HL-60 (cell line): Measurements from ENCODE around the gene SGCA.

Experiments used
- CTCF ChIP-seq: IDR thresholded peaks from one replicate; pipeline ENCODE4 v1.5.1; 2011; ENCODE audit warnings: low read length, control low read depth, inconsistent platforms; ENCODE audit not compliant: insufficient read depth
- GABPA ChIP-seq: IDR thresholded peaks from 2 replicates; pipeline ENCODE4 v1.6.1; 2012; ENCODE audit warnings: low read depth
- POLR2AphosphoS5 ChIP-seq: IDR thresholded peaks from 2 replicates; pipeline ENCODE4 v1.6.1; 2012; ENCODE audit warnings: low read depth
- REST ChIP-seq: IDR thresholded peaks from 2 replicates; pipeline ENCODE4 v1.6.1; 2012; ENCODE audit warnings: low read depth; ENCODE audit not compliant: insufficient replicate concordance
- SPI1 ChIP-seq: IDR thresholded peaks from 2 replicates; pipeline ENCODE4 v1.6.1; 2012; ENCODE audit warnings: low read depth, mild to moderate bottlenecking, borderline replicate concordance

- no peak for TF ChIP-seq CTCF
- TF ChIP-seq POLR2AphosphoS5: no peak
- no peak for TF ChIP-seq REST
- TF ChIP-seq GABPA: no peak
- no peak for TF ChIP-seq SPI1
Measured at GRCh38 chr17:50141745-50142110, 24.1 kb upstream of the SGCA start.
